BLaER1 (cell line): ENCODE measurements around the gene ELSPBP1.

Source experiments
- H3K27ac ChIP-seq: shearing (Covaris generic); formaldehyde crosslinking; 2 replicates; pipeline ENCODE4 v1.8.1; 2022
- H3K27me3 ChIP-seq: shearing (Covaris generic); formaldehyde crosslinking; 2 replicates; pipeline ENCODE4 v1.8.1; 2022
- H3K36me3 ChIP-seq: shearing (Covaris generic); formaldehyde crosslinking; 2 replicates; pipeline ENCODE4 v1.8.1; 2022
- H3K4me1 ChIP-seq: shearing (Covaris generic); formaldehyde crosslinking; 2 replicates; pipeline ENCODE4 v1.8.1; 2022
- H3K4me2 ChIP-seq: shearing (Covaris generic); formaldehyde crosslinking; 2 replicates; pipeline ENCODE4 v1.8.1; 2022
- H3K4me3 ChIP-seq: shearing (Covaris generic); formaldehyde crosslinking; 2 replicates; pipeline ENCODE4 v1.8.1; 2022
- H3K9ac ChIP-seq: shearing (Covaris generic); formaldehyde crosslinking; 2 replicates; pipeline ENCODE4 v1.8.1; 2022
- H3K9me3 ChIP-seq: shearing (Covaris generic); formaldehyde crosslinking; 2 replicates; pipeline ENCODE4 v1.8.1; 2022
- H4K20me1 ChIP-seq: shearing (Covaris generic); formaldehyde crosslinking; 2 replicates; pipeline ENCODE4 v1.8.1; 2022
- Cebpa-rat ChIP-seq: shearing (Covaris generic); IDR thresholded peaks from 2 replicates; pipeline ENCODE4 v1.8.1; 2022

Gene ELSPBP1

GRCh38 chr19:48004236-48004635, 9.8 kb downstream of the ELSPBP1 start:
- no peak for TF ChIP-seq Cebpa-rat
- Histone ChIP-seq H3K4me1 (no peaks in the 10 kb centered on the region), H3K4me3 (no peak overlapping the region), H3K36me3 (no peaks in the 10 kb centered on the region), H3K4me2 (no peak overlapping the region), H3K9ac (no peak overlapping the region), H4K20me1 (no peaks in the 10 kb centered on the region), H3K9me3 (peaks cover 9% of the 10 kb centered on the region; the same call in 1 of the 2 replicates), H3K27ac (no peak overlapping the region), H3K27me3 (no peaks in the 10 kb centered on the region)

- no peaks in the 10 kb centered on the region; the same call in 1 of the 2 replicates for H3K9me3 ChIP-seq
- H3K36me3 ChIP-seq: no peaks in the 10 kb centered on the region
- no peaks in the 10 kb centered on the region for H3K4me1 ChIP-seq
- H3K27ac ChIP-seq: no peak overlapping the region
- no peaks in the 10 kb centered on the region for H3K27me3 ChIP-seq
- no peak overlapping the region for H3K4me2 ChIP-seq
- no peak for TF ChIP-seq Cebpa-rat
- H4K20me1 ChIP-seq: no peaks in the 10 kb centered on the region
- H3K4me3 ChIP-seq: no peak overlapping the region
- H3K9ac ChIP-seq: no peak overlapping the region
Observed at GRCh38 chr19:48006762-48007161, 12.3 kb downstream of the ELSPBP1 start.

GRCh38 chr19:48010932-48011758, 16.7 kb downstream of the ELSPBP1 start:
- Histone ChIP-seq H4K20me1 (no peaks in the 10 kb centered on the region), H3K4me3 (no peak overlapping the region), H3K36me3 (no peaks in the 10 kb centered on the region), H3K9me3 (no peaks in the 10 kb centered on the region; the same call in none of the 2 replicates), H3K27me3 (no peaks in the 10 kb centered on the region), H3K4me1 (no peaks in the 10 kb centered on the region), H3K9ac (no peak overlapping the region), H3K27ac (no peak overlapping the region), H3K4me2 (no peak overlapping the region)
- no peak for TF ChIP-seq Cebpa-rat

GRCh38 chr19:48020686-48021085, 26.3 kb downstream of the ELSPBP1 start:
- Histone ChIP-seq H3K36me3 (no peaks in the 10 kb centered on the region), H3K4me3 (no peak overlapping the region), H3K4me2 (no peak overlapping the region), H3K27ac (no peak overlapping the region), H3K9me3 (no peaks in the 10 kb centered on the region; the same call in 1 of the 2 replicates), H3K4me1 (peaks cover 4% of the 10 kb centered on the region; the same call in 1 of the 2 replicates), H4K20me1 (no peaks in the 10 kb centered on the region), H3K27me3 (no peaks in the 10 kb centered on the region), H3K9ac (no peak overlapping the region)
- TF ChIP-seq Cebpa-rat: no peak

GRCh38 chr19:48023011-48023410, 28.6 kb downstream of the ELSPBP1 start:
- Histone ChIP-seq H3K4me2 (no peak overlapping the region), H3K27me3 (no peaks in the 10 kb centered on the region), H3K27ac (no peak overlapping the region), H3K4me3 (no peak overlapping the region), H3K9ac (no peak overlapping the region), H3K36me3 (no peaks in the 10 kb centered on the region), H3K4me1 (peaks cover 4% of the 10 kb centered on the region; the same call in 1 of the 2 replicates), H3K9me3 (no peaks in the 10 kb centered on the region), H4K20me1 (no peaks in the 10 kb centered on the region)
- no peak for TF ChIP-seq Cebpa-rat

GRCh38 chr19:48023518-48023917, 29.1 kb downstream of the ELSPBP1 start:
- peaks cover 4% of the 10 kb centered on the region; the same call in 1 of the 2 replicates for H3K4me1 ChIP-seq
- no peaks in the 10 kb centered on the region for H3K27me3 ChIP-seq
- no peak overlapping the region for H3K9ac ChIP-seq
- H3K9me3 ChIP-seq: no peaks in the 10 kb centered on the region
- no peaks in the 10 kb centered on the region for H3K36me3 ChIP-seq
- TF ChIP-seq Cebpa-rat: no peak
- H4K20me1 ChIP-seq: no peaks in the 10 kb centered on the region
- H3K4me3 ChIP-seq: no peak overlapping the region
- no peak overlapping the region for H3K4me2 ChIP-seq
- no peak overlapping the region for H3K27ac ChIP-seq

- H3K9me3 ChIP-seq: no peaks in the 10 kb centered on the region
- H3K9ac ChIP-seq: no peak overlapping the region
- no peaks in the 10 kb centered on the region for H4K20me1 ChIP-seq
- H3K27ac ChIP-seq: no peak overlapping the region
- no peaks in the 10 kb centered on the region for H3K27me3 ChIP-seq
- peaks cover 15% of the 10 kb centered on the region for H3K4me1 ChIP-seq
- no peak overlapping the region for H3K4me3 ChIP-seq
- H3K4me2 ChIP-seq: no peak overlapping the region
- H3K36me3 ChIP-seq: no peaks in the 10 kb centered on the region
- TF ChIP-seq Cebpa-rat: no peak
Observed at GRCh38 chr19:48025480-48025879, 31.0 kb downstream of the ELSPBP1 start.

- H3K4me3 ChIP-seq: no peak overlapping the region
- no peak overlapping the region for H3K9ac ChIP-seq
- H3K9me3 ChIP-seq: no peaks in the 10 kb centered on the region
- H3K4me2 ChIP-seq: peak overlapping the region; percentile 44
- H4K20me1 ChIP-seq: no peaks in the 10 kb centered on the region
- TF ChIP-seq Cebpa-rat: no peak
- no peak overlapping the region for H3K27ac ChIP-seq
- H3K4me1 ChIP-seq: peaks cover 11% of the 10 kb centered on the region
- H3K27me3 ChIP-seq: no peaks in the 10 kb centered on the region
- no peaks in the 10 kb centered on the region for H3K36me3 ChIP-seq
Observed at GRCh38 chr19:48029431-48029830, 35.0 kb downstream of the ELSPBP1 start.

GRCh38 chr19:48030073-48030472, 35.6 kb downstream of the ELSPBP1 start:
- no peak for TF ChIP-seq Cebpa-rat
- Histone ChIP-seq H3K4me3 (no peak overlapping the region), H3K9me3 (no peaks in the 10 kb centered on the region), H3K27ac (no peak overlapping the region), H3K36me3 (no peaks in the 10 kb centered on the region), H3K27me3 (no peaks in the 10 kb centered on the region), H3K9ac (no peak overlapping the region), H4K20me1 (no peaks in the 10 kb centered on the region), H3K4me2 (peak overlapping the region; percentile 44), H3K4me1 (peaks cover 11% of the 10 kb centered on the region)

- Histone ChIP-seq H3K4me3 (no peak overlapping the region), H3K9me3 (peaks cover 28% of the 10 kb centered on the region), H3K27ac (no peak overlapping the region), H3K4me1 (peaks cover 11% of the 10 kb centered on the region), H3K27me3 (no peaks in the 10 kb centered on the region), H4K20me1 (no peaks in the 10 kb centered on the region), H3K36me3 (no peaks in the 10 kb centered on the region), H3K4me2 (no peak overlapping the region), H3K9ac (no peak overlapping the region)
- no peak for TF ChIP-seq Cebpa-rat
Observed at GRCh38 chr19:48033604-48034003, 39.2 kb downstream of the ELSPBP1 start.
